ENCODE results near the gene RAB20. TPM values are rescaled to one million over a fixed set of nuclear protein-coding genes. Genes with fewer than 3 reads are reported as not detected.
"Not testable (repeated sequence)": the region's sequence is repeated elsewhere in the genome, so short reads cannot be mapped to it uniquely, and the experiment has no call there.

RAB20 gene
- total RNA-seq, 2 experiments from 2014 or later, result 8.8 to 9.9 TPM

DNA sequence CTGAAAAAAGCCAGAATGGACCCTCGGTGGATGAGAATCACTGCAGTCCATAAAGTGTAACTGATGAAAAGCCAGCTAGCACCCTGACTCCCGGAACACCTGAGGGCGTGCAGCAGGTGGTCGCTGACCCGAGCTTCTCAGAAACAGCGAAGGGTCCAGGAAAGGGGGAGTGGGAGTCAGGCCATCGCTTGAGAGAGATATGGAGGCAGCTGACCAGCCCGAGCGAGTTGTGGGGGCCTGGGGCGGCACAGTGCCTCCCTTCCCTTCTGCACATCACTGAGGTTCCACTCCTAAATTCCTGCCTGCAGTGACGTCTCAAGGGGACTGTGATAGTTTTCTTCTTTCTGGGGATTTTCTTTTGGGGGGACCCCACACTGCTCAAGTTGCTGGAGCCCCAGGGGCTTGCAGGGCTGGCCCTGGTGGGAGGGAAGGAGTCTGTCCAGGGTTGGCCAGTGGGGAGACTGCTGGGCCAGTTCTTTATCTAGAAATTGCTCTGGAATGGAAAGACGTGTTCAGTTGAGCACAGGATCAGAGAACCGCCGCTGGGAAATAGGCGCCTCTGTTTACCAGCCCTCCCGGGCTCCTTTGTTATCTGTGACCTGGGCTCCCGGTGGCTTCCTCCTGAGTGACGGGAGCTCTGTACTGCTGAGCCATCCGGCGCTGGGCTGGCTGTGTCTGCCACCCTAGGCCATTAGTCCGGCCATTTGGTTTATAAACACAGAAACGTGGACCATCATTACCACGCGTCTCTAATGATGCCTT is 71.3 kb downstream of the RAB20 start:
- Mint-ChIP-seq H3K27me3 (peaks cover 4% of the 10 kb centered on the region), H3K4me1 (no peaks in the 10 kb centered on the region), H3K27ac (no peak overlapping the region), H3K9me3 (no peaks in the 10 kb centered on the region), H3K36me3 (no peaks in the 10 kb centered on the region), H3K4me3 (no peak overlapping the region)
- ATAC-seq (ENCODE audit: low read depth), result no peak
- POLR2A ChIA-PET, result no interaction called here
- DNase-seq, result no peak

DNA sequence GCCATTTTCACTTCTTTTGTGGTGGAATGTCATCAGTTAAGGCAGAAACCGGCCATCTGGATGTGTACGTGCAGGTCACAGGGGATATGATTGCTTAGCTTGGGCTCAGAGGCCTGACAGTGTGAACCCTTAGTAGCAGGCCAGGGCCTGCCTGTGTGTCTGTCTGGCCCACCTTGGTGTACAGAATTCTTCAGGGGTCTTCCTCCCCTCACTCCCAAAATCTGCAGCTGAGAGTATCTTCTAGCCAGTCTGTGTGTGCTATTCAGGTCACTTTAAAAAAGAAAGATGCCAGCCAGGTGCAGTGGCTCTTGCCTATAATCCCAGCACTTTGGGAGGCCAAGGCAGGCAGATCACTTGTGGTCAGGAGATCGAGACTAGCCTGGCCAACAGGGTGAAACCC is 74.6 kb downstream of the RAB20 start:
- peaks cover 11% of the 10 kb centered on the region for H3K27me3 Mint-ChIP-seq
- POLR2A ChIA-PET; ATAC-seq (ENCODE audit: low read depth); H3K36me3 Mint-ChIP-seq; H3K27ac Mint-ChIP-seq; H3K4me1 Mint-ChIP-seq; H3K4me3 Mint-ChIP-seq; H3K9me3 Mint-ChIP-seq; DNase-seq: not testable (repeated sequence)

DNA sequence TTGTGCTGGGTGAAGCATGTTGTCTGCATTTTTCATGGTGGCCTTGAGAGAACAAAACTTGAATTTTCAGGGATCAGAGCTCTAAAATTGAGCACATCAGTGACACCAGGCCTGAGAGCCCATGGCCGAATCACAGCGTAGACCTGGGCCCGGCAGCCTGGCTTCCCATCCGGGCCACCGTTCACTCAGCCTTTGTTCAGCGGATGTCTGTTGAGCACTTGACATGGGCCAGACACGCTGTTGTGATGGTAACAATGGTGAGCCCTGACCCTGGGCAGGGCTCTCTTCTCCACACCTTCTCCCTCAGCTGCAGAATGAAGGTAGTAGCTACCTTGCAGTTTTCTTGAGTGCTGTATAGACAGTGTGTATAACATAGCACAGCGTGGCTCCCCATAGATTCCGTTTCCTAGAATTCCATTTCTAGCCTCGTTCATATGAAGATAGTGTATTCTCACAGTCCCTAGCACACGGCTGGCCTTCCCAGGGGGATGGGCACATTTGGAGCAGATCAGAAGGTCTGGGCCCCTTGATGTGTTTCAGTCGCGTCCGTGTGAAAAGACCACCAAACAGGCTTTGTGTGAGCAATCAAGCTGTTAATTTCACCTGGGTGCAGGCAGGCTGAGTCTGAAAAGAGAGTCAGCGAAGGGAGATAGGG is 75.3 kb downstream of the RAB20 start:
- POLR2A ChIA-PET, result no interaction called here
- no peaks in the 10 kb centered on the region for H3K9me3 Mint-ChIP-seq

DNA sequence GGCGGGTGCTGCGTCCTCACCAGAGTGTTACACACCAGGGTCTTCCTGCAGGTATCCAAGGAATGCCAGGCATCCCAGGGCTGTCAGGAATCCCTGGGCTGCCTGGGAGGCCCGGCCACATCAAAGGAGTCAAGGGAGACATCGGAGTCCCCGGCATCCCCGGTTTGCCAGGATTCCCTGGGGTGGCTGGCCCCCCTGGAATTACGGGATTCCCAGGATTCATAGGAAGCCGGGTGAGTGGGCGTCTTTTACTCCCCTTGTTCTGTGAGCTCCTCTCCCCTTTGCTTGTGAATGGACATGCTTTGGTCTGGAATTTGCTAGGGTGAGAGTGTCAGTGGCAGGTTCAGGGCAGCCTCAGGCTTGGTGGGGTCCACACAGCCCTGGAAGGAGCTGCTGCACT is 75.9 kb downstream of the RAB20 start:
- ATAC-seq (ENCODE audit: low read depth) (no peak), DNase-seq (no peak)
- Mint-ChIP-seq H3K4me3 (no peak overlapping the region), H3K9me3 (no peaks in the 10 kb centered on the region), H3K4me1 (no peaks in the 10 kb centered on the region), H3K27me3 (peaks cover 11% of the 10 kb centered on the region), H3K27ac (no peak overlapping the region), H3K36me3 (no peaks in the 10 kb centered on the region)
- POLR2A ChIA-PET, result no interaction called here

More for the DNA sequence above, 75.3 kb downstream of the RAB20 start:
- DNase-seq, result no peak
- H3K36me3 Mint-ChIP-seq, result no peaks in the 10 kb centered on the region
- H3K4me3 Mint-ChIP-seq, result no peak overlapping the region
- H3K27ac Mint-ChIP-seq, result no peak overlapping the region
- peaks cover 11% of the 10 kb centered on the region for H3K27me3 Mint-ChIP-seq
- no peaks in the 10 kb centered on the region for H3K4me1 Mint-ChIP-seq
- no peak for ATAC-seq (ENCODE audit: low read depth)

DNA sequence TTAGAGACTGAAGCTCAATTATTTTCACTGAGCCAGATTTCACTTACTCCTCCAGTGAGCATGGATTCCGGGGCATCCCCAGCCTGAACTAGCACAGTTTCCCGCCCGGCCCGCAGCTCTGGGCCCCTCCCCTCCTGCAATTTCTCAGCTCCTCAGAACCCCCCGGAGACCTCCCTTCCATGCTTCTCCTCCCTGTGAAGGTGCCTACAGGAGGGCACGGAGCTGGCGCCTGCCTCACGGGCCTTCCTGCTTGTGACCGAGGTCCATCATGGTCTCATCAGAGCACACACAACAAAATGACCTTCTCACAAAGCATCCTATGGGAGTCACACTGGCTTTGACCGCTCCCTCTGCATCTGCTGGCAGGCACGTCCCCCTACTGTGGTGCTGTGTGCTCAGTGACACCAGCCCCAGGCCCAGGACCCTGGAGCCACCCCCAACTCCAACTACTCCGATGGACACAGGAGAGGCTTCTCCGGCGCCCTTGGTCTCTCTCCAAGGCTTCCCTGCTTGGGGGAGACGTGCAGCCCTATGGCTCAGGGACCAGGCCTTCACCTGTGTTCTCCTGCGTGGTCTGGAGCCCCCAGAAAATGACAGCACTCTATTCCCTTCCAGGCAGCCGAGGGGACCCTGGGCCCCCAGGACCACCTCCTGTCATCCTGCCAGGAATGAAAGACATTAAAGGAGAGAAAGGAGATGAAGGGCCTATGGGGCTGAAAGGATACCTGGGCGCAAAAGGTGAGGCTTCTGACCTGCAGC is 77.1 kb downstream of the RAB20 start:
- no peak overlapping the region for H3K4me3 Mint-ChIP-seq
- peaks cover 11% of the 10 kb centered on the region for H3K27me3 Mint-ChIP-seq
- no peak overlapping the region for H3K27ac Mint-ChIP-seq
- no peak for DNase-seq
- ATAC-seq (ENCODE audit: low read depth), result no peak
- H3K36me3 Mint-ChIP-seq, result no peaks in the 10 kb centered on the region
- H3K9me3 Mint-ChIP-seq, result no peaks in the 10 kb centered on the region
- POLR2A ChIA-PET, result no interaction called here
- no peaks in the 10 kb centered on the region for H3K4me1 Mint-ChIP-seq

DNA sequence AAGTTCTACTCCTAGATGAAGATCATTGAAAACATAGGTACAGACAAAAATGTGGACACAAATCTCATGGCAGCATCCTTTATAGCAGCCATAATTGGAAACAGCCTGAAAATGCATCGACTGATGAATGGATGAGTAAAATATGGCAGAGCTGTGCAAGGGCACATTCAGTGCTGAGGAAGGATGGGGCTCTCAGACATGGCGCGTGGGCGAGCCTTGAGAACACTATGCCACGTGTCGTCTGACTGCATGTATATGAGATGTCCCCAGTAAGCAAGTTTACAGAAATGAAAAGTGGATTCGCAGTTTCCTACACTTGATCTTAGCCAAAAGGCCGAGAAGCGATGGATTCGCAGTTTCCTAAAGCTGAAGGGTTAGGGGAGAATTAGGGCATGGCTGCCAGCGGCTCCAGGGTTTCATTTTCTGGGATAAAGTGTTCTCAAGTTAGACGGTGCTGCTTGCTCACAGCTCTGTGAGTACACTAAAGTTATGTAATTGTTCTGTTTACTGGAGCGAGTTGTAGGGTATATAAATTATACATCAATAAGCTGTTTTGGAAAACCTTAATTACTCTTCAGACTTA is 78.0 kb downstream of the RAB20 start:
- ATAC-seq (ENCODE audit: low read depth) (no peak), DNase-seq (no peak)
- H3K27ac Mint-ChIP-seq, result no peak overlapping the region
- POLR2A ChIA-PET, result no interaction called here
- no peaks in the 10 kb centered on the region for H3K9me3 Mint-ChIP-seq
- H3K36me3 Mint-ChIP-seq, result no peaks in the 10 kb centered on the region
- H3K4me3 Mint-ChIP-seq, result no peak overlapping the region
- peaks cover 7% of the 10 kb centered on the region for H3K27me3 Mint-ChIP-seq
- H3K4me1 Mint-ChIP-seq, result no peaks in the 10 kb centered on the region

DNA sequence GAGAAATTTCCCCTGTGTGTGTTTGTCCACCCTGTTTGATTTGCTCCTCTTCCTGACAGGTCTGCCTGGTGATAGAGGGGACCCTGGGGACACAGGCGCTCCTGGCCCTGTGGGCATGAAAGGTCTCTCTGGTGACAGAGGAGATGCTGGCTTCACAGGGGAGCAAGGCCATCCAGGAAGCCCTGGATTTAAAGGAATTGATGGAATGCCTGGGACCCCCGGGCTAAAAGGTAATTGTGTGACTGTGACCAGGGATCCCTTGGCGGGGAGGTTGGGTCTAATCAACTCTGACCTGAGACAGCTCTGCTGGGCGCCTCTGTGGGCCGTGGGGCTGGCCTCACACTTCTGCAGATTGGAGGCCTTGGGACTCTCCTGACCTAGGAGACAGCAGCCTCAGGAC is 81.4 kb downstream of the RAB20 start:
- no peak overlapping the region for H3K4me3 Mint-ChIP-seq
- POLR2A ChIA-PET, result no interaction called here
- H3K27me3 Mint-ChIP-seq, result peaks cover 12% of the 10 kb centered on the region
- DNase-seq (no peak), ATAC-seq (ENCODE audit: low read depth) (no peak)
- H3K27ac Mint-ChIP-seq, result no peak overlapping the region
- no peaks in the 10 kb centered on the region for H3K36me3 Mint-ChIP-seq
- no peaks in the 10 kb centered on the region for H3K9me3 Mint-ChIP-seq
- no peaks in the 10 kb centered on the region for H3K4me1 Mint-ChIP-seq

DNA sequence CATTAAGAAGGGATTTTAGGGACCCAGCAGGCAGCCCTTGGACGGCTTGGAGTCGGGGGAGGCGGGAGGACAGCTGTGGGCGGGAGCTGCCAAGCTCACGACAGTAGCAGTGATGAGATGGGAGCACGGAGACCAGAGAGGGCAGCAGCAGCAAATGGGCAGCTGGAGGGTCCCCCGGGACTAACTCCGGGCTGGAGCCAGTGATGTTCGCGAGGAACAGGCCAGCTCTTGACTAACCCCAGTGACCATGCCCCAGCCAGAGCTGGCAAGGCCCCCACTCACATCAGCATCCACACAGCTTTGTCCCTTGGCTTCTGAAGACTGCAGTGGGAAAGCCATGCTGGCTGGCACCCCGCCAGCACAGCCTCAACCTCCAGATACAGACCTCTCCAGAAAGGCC is 81.9 kb downstream of the RAB20 start:
- POLR2A ChIA-PET, result no interaction called here
- H3K27me3 Mint-ChIP-seq, result peaks cover 12% of the 10 kb centered on the region
- H3K36me3 Mint-ChIP-seq, result no peaks in the 10 kb centered on the region
- no peaks in the 10 kb centered on the region for H3K4me1 Mint-ChIP-seq
- DNase-seq (no peak), ATAC-seq (ENCODE audit: low read depth) (no peak)
- H3K27ac Mint-ChIP-seq, result no peak overlapping the region
- no peak overlapping the region for H3K4me3 Mint-ChIP-seq
- peaks cover 2% of the 10 kb centered on the region for H3K9me3 Mint-ChIP-seq

DNA sequence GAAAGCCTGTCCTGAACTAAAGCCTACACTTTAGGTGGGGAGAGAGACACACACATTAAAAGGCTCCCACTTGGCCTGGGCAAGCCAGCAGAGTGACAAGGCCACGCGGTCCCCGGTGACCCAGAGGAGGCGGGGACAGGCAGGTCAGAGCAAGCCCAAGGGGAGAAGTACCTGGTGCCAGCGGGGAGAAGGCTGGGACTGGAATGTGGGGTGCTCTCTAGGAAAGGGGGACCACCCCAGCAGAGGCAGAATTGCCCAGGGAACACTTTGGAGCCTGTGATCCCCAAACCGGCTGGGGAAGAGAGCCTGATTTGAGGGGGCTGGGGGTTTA is 82.3 kb downstream of the RAB20 start:
- Mint-ChIP-seq H3K27ac (no peak overlapping the region), H3K27me3 (peaks cover 9% of the 10 kb centered on the region), H3K4me3 (no peak overlapping the region), H3K36me3 (no peaks in the 10 kb centered on the region), H3K9me3 (peaks cover 2% of the 10 kb centered on the region), H3K4me1 (no peaks in the 10 kb centered on the region)
- DNase-seq (no peak), ATAC-seq (ENCODE audit: low read depth) (no peak)
- POLR2A ChIA-PET, result no interaction called here

DNA sequence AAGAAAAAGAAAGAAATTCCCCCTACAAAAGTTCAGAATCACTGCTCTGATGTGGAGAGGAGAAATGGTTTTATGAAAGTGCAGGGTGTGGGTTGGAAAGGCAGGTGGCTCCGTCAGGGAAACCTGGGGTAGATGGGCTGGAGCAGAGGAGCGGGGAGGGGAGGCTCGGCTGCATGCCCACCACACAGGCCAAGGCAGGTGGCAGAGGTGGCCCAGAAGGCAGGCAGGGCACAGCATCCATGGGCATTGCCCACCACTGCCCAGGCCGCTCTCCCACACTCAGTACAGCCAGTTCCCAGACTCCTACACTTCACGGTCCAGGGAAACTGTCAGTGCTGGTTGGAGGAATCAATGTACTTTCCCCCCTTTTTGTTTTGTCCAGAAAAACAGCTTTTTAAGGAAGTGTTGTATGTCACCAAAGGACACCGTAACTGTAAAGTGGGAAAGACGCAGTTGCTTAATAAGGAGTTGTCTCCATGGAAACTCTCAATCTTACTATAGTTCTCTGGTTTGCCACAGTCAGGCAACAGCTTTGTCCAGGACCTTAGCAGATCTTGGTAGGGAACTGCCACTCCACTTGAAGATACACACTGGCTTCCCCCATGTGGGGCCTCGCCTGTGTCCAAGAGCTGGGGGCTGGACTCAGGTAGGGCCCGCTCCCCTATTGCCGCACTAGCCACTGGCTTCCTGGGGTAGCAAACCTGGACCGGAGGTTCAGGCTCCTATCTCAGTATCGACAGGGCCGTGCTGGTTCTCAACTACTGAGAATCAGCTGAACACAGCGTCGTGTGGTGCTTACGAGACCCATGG is 82.9 kb downstream of the RAB20 start:
- peaks cover 2% of the 10 kb centered on the region for H3K9me3 Mint-ChIP-seq
- H3K27me3 Mint-ChIP-seq, result peaks cover 9% of the 10 kb centered on the region
- DNase-seq (no peak), ATAC-seq (ENCODE audit: low read depth) (no peak)
- no peak overlapping the region for H3K4me3 Mint-ChIP-seq
- POLR2A ChIA-PET, result no interaction called here
- no peaks in the 10 kb centered on the region for H3K4me1 Mint-ChIP-seq
- H3K36me3 Mint-ChIP-seq, result no peaks in the 10 kb centered on the region
- H3K27ac Mint-ChIP-seq, result no peak overlapping the region

DNA sequence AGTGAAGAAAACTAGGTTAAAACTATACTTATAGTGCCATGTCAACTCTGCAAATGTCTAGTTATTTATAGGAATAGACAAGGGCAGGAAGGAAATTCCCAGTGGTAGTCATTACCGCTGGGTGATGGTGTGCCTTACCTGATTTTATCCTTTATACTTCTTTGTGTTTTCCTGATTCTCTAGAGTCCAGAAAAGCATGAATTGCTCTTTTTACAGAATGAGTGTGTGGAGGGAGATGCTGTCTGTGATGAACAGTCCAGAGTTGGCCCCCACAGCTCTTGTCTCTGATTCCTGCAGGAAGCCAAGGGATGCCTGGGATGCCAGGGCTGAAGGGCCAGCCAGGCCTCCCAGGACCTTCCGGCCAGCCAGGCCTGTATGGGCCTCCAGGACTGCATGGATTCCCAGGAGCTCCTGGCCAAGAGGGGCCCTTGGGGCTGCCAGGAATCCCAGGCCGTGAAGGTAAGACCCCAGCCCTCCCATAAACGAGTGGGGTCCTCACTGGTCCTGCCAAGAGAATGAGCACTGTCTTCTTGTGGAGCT is 83.7 kb downstream of the RAB20 start:
- no peak overlapping the region for H3K27ac Mint-ChIP-seq

DNA sequence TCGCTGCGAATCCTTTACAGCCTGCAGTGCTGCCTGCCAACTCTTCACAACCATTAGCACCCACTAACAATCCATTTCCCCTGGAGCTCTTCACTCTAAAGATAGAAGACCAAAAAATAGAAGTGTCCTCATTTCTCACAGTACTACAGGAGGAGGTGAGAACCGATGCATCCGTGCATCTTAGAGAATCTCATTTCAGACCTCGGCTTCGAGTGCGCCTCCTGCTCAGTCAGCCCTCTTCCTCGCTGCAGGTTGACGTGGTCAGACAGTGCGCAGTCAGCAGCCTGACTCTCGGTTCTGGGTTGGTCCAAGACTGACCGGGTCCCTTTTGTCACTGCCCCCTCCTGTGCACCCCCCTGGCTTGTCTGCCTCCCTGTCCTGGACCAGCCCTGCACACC is 85.3 kb downstream of the RAB20 start:
- H3K36me3 Mint-ChIP-seq, result no peaks in the 10 kb centered on the region
- no peak overlapping the region for H3K27ac Mint-ChIP-seq
- POLR2A ChIA-PET, result no interaction called here
- peaks cover 4% of the 10 kb centered on the region for H3K4me1 Mint-ChIP-seq
- ATAC-seq (ENCODE audit: low read depth) (no peak), DNase-seq (no peak)
- H3K9me3 Mint-ChIP-seq, result peaks cover 2% of the 10 kb centered on the region
- peaks cover 4% of the 10 kb centered on the region for H3K27me3 Mint-ChIP-seq
- no peak overlapping the region for H3K4me3 Mint-ChIP-seq

More for the DNA sequence above, 83.7 kb downstream of the RAB20 start:
- H3K9me3 Mint-ChIP-seq, result peaks cover 2% of the 10 kb centered on the region
- no peak for ATAC-seq (ENCODE audit: low read depth)
- peaks cover 4% of the 10 kb centered on the region for H3K27me3 Mint-ChIP-seq
- POLR2A ChIA-PET, result no interaction called here
- no peaks in the 10 kb centered on the region for H3K4me1 Mint-ChIP-seq
- H3K36me3 Mint-ChIP-seq, result no peaks in the 10 kb centered on the region
- DNase-seq, result no peak
- no peak overlapping the region for H3K4me3 Mint-ChIP-seq

Measured in activated naive CD8-positive, alpha-beta T cell treated with anti-CD3 and anti-CD28 coated beads, Interleukin-2, amount 10 ng/mL, durations not matched to agents 7 days and 5 days (primary cell).